K562 (cell line): Measurements from ENCODE around the gene PIP4K2C. TPM values are rescaled to one million over a fixed set of nuclear protein-coding genes. Genes with fewer than 3 reads are reported as not detected.
A peak's percentile ranks its signal among the peaks of the same experiment; 100 is the strongest.

ENCODE experiments used
- ATAC-seq: fragments of 200-7000 bp; cut with Tn5 transposase; 3 replicates; pipeline ENCODE4 v1.9.1; 2020; ENCODE audit warnings: moderate library complexity
- BruUV-seq: library from RNA; stranded (reverse); fragments of 400-500 nt; replicated peaks from 2 replicates; lab custom pipeline; 2021; lab: Mats Ljungman, UMichigan
- CTCF ChIA-PET: fragments of 300-600 bp; formaldehyde crosslinking; extraction: SDS; loops from one replicate; lab custom pipeline; 2021; ENCODE audit warnings: low intra/inter-chr PET ratio; lab: Yijun Ruan, JAX
- POLR2A ChIA-PET: fragments of 300-600, 350-650 bp; sonication (Branson Sonifier 250); formaldehyde crosslinking; extraction: SDS; loops from one replicate; lab custom pipeline; 2021; ENCODE audit warnings: antibody characterized with exemption, inconsistent platforms; lab: Yijun Ruan, JAX
- DNase-seq, 4 experiments: peaks; one replicate each; pipeline versions ENCODE4 v3.0.0 to v3.0.0-alpha.2; 2011 to 2018; ENCODE audit warnings: low spot score in 3 of 4, mixed read lengths in 3 of 4; ENCODE audit errors: extremely low read depth in 1 of 4
- FAIRE-seq: peaks from 2 replicates; lab custom pipeline; 2011; peaks lifted over from hg19 to GRCh38; lab: Jason Lieb, UNC
- H2AFZ ChIP-seq: 2 replicates; pipeline ENCODE4 v1.6.0; 2011; ENCODE audit warnings: low read depth, low read length, control low read depth, inconsistent platforms
- H3K27ac ChIP-seq: fragments of 200-600 bp; 3 replicates; pipeline ENCODE4 v1.8.0; 2011; ENCODE audit warnings: low read depth, mild to moderate bottlenecking, control low read depth, inconsistent platforms, low read length, moderate library complexity, mixed read lengths; ENCODE audit errors: extremely low read depth
- H3K27me3 ChIP-seq, 2 experiments: fragments of 300-600 bp in 1 of 2; 2 replicates in 1 of 2; 3 replicates in 1 of 2; pipeline versions ENCODE4 v1.6.0 to v1.8.0; 2011; ENCODE audit warnings: inconsistent platforms in 2 of 2, low read length in 2 of 2, mild to moderate bottlenecking in 1 of 2, mixed read lengths in 1 of 2, moderate library complexity in 1 of 2; ENCODE audit not compliant: control insufficient read depth in 2 of 2, insufficient read depth in 2 of 2
- H3K36me3 ChIP-seq: fragments of 300-600 bp; 3 replicates; pipeline ENCODE4 v1.8.0; 2011; ENCODE audit warnings: mild to moderate bottlenecking, low read length, inconsistent platforms; ENCODE audit not compliant: control insufficient read depth, insufficient read depth
- H3K4me1 ChIP-seq, 2 experiments: fragments of 200-600 bp in 1 of 2; replicated peaks in 1 of 2; 2 replicates in 1 of 2; 3 replicates in 1 of 2; pipeline versions ENCODE4 v1.5.1 to v1.8.0; 2011; ENCODE audit warnings: inconsistent platforms in 2 of 2, low read length in 2 of 2, mild to moderate bottlenecking in 1 of 2, mixed read lengths in 1 of 2, moderate library complexity in 1 of 2; ENCODE audit not compliant: control insufficient read depth in 2 of 2, insufficient read depth in 2 of 2
- H3K4me2 ChIP-seq: 2 replicates; pipeline ENCODE4 v1.6.1; 2011; ENCODE audit warnings: low read length, control low read depth, inconsistent platforms, mixed read lengths; ENCODE audit not compliant: insufficient read depth
- H3K4me3 ChIP-seq: fragments of 200-600 bp; sonication (generic), shearing (Covaris generic); 2 replicates; pipeline ENCODE4 v1.5.1; 2016; ENCODE audit warnings: control low read depth, inconsistent platforms
- H3K79me2 ChIP-seq: fragments of 200-600 bp; 3 replicates; pipeline ENCODE4 v1.8.0; 2011; ENCODE audit warnings: low read length, inconsistent platforms; ENCODE audit not compliant: control insufficient read depth, insufficient read depth
- H3K9ac ChIP-seq, 2 experiments: 2 replicates each; pipeline versions ENCODE4 v1.6.0 to v1.6.1; 2011; ENCODE audit warnings: low read depth in 2 of 2, low read length in 2 of 2, control low read depth in 1 of 2, inconsistent platforms in 1 of 2, mild to moderate bottlenecking in 1 of 2, mixed read lengths in 1 of 2; ENCODE audit not compliant: insufficient read depth in 1 of 2
- H3K9me1 ChIP-seq: one replicate; pipeline ENCODE4 v1.6.0; 2011; ENCODE audit warnings: inconsistent platforms, mild to moderate bottlenecking, low read length, moderate library complexity; ENCODE audit not compliant: control insufficient read depth, insufficient read depth
- H3K9me3 ChIP-seq: replicated peaks from 2 replicates; pipeline ENCODE4 v1.5.1; 2011; ENCODE audit warnings: low read depth, low read length, inconsistent platforms; ENCODE audit not compliant: control insufficient read depth, insufficient read depth
- H4K20me1 ChIP-seq: replicated peaks from 2 replicates; pipeline ENCODE4 v1.6.1; 2011; ENCODE audit warnings: low read length, inconsistent platforms, mixed read lengths; ENCODE audit not compliant: control insufficient read depth, insufficient read depth
- ARID2 ChIP-seq: fragments of 450-650 bp; IDR thresholded peaks from 2 replicates; pipeline ENCODE4 v1.6.1; 2017; ENCODE audit warnings: antibody characterized with exemption, mild to moderate bottlenecking
- ARNT ChIP-seq, 2 experiments: fragments of 450-650 bp; IDR thresholded peaks; 2 replicates each; pipeline ENCODE4 v1.6.1; 2016; ENCODE audit warnings: mild to moderate bottlenecking in 1 of 2
- BRD4 ChIP-seq: fragments of 200-600 bp; sonication (generic); IDR thresholded peaks from 2 replicates; pipeline ENCODE4 v1.6.1; 2017; ENCODE audit warnings: inconsistent platforms
- ELF2 ChIP-seq: fragments of 250-450 bp; sonication (Bioruptor Pico); IDR thresholded peaks from 2 replicates; pipeline ENCODE4 v1.5.0; 2021; ENCODE audit warnings: mild to moderate bottlenecking
- IFI16 ChIP-seq: fragments of 250-450 bp; sonication (Bioruptor Pico); IDR thresholded peaks from 2 replicates; pipeline ENCODE4 v2.1.2; 2022; ENCODE audit warnings: mild to moderate bottlenecking, inconsistent platforms
- IRF2 ChIP-seq: sonication (generic); formaldehyde crosslinking; IDR thresholded peaks from 2 replicates; pipeline ENCODE4 v1.8.1; 2022; ENCODE audit warnings: mild to moderate bottlenecking, missing genetic modification reagents
- MCM7 ChIP-seq, 2 experiments: fragments of 450-650 bp; IDR thresholded peaks; 2 replicates each; pipeline ENCODE4 v1.6.1; 2016 to 2018
- NBN ChIP-seq: fragments of 450-650 bp; IDR thresholded peaks from 2 replicates; pipeline ENCODE4 v1.6.1; 2016; ENCODE audit warnings: low read depth, mild to moderate bottlenecking
- NELFE ChIP-seq: IDR thresholded peaks from 2 replicates; pipeline ENCODE4 v1.6.1; 2011; ENCODE audit warnings: mild to moderate bottlenecking; ENCODE audit not compliant: insufficient read depth, insufficient read length
- POLR2AphosphoS2 ChIP-seq: IDR thresholded peaks from 2 replicates; pipeline ENCODE4 v1.6.1; 2012; ENCODE audit warnings: low read length, improper control_type of control experiment
- PPARD ChIP-seq: fragments of 250-450 bp; sonication (Bioruptor Pico); IDR thresholded peaks from 2 replicates; pipeline ENCODE4 v1.8.0; 2022; ENCODE audit warnings: inconsistent platforms, mild to moderate bottlenecking, moderate library complexity
- RHOXF2B ChIP-seq: fragments of 250-450 bp; sonication (Bioruptor Pico); conservative IDR thresholded peaks from 2 replicates; pipeline ENCODE4 v1.5.1; 2021
- ZKSCAN3 ChIP-seq: fragments of 250-450 bp; sonication (Bioruptor Pico); IDR thresholded peaks from 2 replicates; pipeline ENCODE4 v1.4.0; 2020
- ZNF124 ChIP-seq: sonication (generic); formaldehyde crosslinking; IDR thresholded peaks from 2 replicates; pipeline ENCODE4 v1.8.1; 2022; ENCODE audit warnings: missing genetic modification reagents
- ZNF311 ChIP-seq: fragments of 250-450 bp; sonication (Bioruptor Pico); IDR thresholded peaks from 2 replicates; pipeline ENCODE4 v1.4.0; 2020; ENCODE audit warnings: mild to moderate bottlenecking, moderate library complexity
- ZNF75A ChIP-seq: fragments of 450-650 bp; formaldehyde crosslinking; IDR thresholded peaks from 2 replicates; pipeline ENCODE4 v1.4.0; 2020; ENCODE audit warnings: mild to moderate bottlenecking
- WGBS: fragments of 100-300 bp; shearing (Covaris generic); methylation state at CpG from one replicate; pipeline ENCODE4 v1.1.6; 2016; ENCODE audit warnings: low coverage, mixed read lengths; ENCODE audit not compliant: insufficient coverage; ENCODE audit errors: missing lambda C conversion rate; 5-methylcytosine and 5-hydroxymethylcytosine counted together
- in situ Hi-C: fragments of 300-500 bp; cut with MboI; formaldehyde crosslinking; loops from 4 replicates; pipeline ENCODE4 v1.15.0; 2018; ENCODE audit warnings: inconsistent platforms, mixed read lengths
- intact Hi-C: fragments of 100-400 bp; cut with micrococcal nuclease; formaldehyde crosslinking; loops from 2 replicates; pipeline ENCODE4 v1.14.2; 2022
- polyA plus RNA-seq, 8 experiments: library from polyadenylated mRNA; depleted of rRNA in 4 of 8; stranded (reverse) in 5 of 8; unstranded in 3 of 8; fragments of >200 nt; fragmentation: Nextera tagmentation in 2 of 8; fragmentation: Illumina TruSeq in 1 of 8; extraction: Ambion mirVana in 2 of 8; extraction: Trizol in 1 of 8; gene quantifications; 2 replicates each; pipeline versions ENCODE4 v1.2.1 to v1.2.3, GENCODE V29; 2011 to 2014; ENCODE audit warnings: inconsistent platforms in 1 of 8, missing spikeins in 1 of 8
- total RNA-seq, 7 experiments: library from RNA; depleted of rRNA in 6 of 7; stranded (reverse); fragments of >200 nt in 6 of 7; fragmentation: Illumina TruSeq in 2 of 7; extraction: Trizol in 2 of 7; gene quantifications; 2 replicates each; pipeline versions ENCODE4 v1.2.1 to v1.2.3, GENCODE V29; 2011 to 2021; ENCODE audit warnings: low replicate concordance in 1 of 7
- TF ChIP-seq, protein P1 (sequence below): fragments of 450-650 bp; IDR thresholded peaks from 2 replicates; pipeline ENCODE4 v1.6.1; 2016; ENCODE audit warnings: missing biosample characterization, missing genetic modification characterization
- TF ChIP-seq, protein P2 (sequence below): fragments of 200-800 bp; sonication (Bioruptor generic); IDR thresholded peaks from 2 replicates; pipeline ENCODE4 v1.6.1; 2017; ENCODE audit warnings: missing genetic modification characterization, missing compliant biosample characterization
- TF ChIP-seq, protein P3 (sequence below): fragments of 450-650 bp; IDR thresholded peaks from one replicate; pipeline ENCODE4 v1.6.1; 2018; ENCODE audit warnings: mild to moderate bottlenecking, moderate library complexity; ENCODE audit not compliant: partially characterized antibody
- TF ChIP-seq, protein P4 (sequence below): fragments of 250-450 bp; sonication (Bioruptor Pico); IDR thresholded peaks from 2 replicates; pipeline ENCODE4 v1.4.0; 2020

Gene PIP4K2C
- total and polyA plus RNA-seq, 9 of the 15 experiments (the other 6 are each of a cell fraction or from before 2014, with no cell fraction given), result 9.0 to 41.4 (median 18.3) TPM

DNA sequence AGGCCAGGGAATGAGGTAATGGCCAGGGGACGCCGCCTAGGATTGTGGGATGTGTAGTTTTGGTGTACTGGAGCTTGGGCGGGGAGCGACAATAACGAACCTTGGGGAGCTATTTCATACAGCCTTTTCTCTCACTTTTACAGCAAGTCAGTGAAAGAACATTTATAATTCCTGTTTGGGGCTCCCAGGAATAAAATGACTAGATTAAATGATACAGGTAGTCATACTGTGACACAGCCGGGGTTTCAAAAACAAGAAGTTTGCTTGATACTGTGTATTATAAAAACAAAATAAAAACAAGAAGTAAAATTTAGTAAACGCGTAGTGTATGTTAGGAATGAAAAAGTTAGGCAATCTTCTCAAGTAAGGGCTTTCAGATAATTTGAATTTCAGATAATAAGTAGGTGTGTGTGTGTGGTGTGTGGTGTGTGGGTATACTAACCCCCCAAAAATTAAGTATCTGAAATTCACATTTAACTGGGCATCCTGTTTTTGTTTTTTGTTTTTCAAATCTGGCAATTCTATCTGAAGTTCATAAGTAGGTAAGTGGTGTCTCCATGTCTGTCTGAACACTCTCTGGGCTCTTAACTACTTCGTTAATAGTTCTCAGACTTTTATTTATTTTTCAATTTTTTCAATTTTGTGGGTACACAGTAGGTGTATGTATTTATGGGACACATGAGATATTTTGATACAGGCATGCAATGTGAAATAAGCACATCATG lies 43.5 kb upstream of the PIP4K2C start:
- Histone ChIP-seq H2AFZ (peak overlapping the region; percentile 85), H3K27me3 (no peaks in the 10 kb centered on the region), H3K4me3 (peak overlapping the region; percentile 93; the same call in 1 of the 2 replicates), H3K9ac (peak overlapping the region; percentile 94 to 98), H4K20me1 (no peaks in the 10 kb centered on the region), H3K9me1 (no peaks in the 10 kb centered on the region), H3K4me2 (peak overlapping the region; percentile 97), H3K36me3 (peaks cover 33% of the 10 kb centered on the region), H3K4me1 (peaks cover 44 to 55% of the 10 kb centered on the region in 2 experiments), H3K27ac (peak overlapping the region; percentile 84), H3K79me2 (peaks cover 61% of the 10 kb centered on the region), H3K9me3 (no peaks in the 10 kb centered on the region)
- no TSS peak for BruUV-seq
- DNase-seq, result no peak
- in situ Hi-C loops, result no loop called here
- POLR2A ChIA-PET, result interaction anchor here (0.9 to 4.4 kb wide), 12 partner anchors 9 to 188 kb away, joined by 3 to 53 read pairs (median 6); partner anchors contain the start of gene DDIT3
- 6% methylated on average over 7 of the region's 9 CpGs for WGBS
- CTCF ChIA-PET, result no interaction called here
- intact Hi-C loops, result loop anchor here (1.0 kb wide), 1 partner anchor 25 kb away; the partner anchor contains the start of gene MBD6
- no peak for ATAC-seq
- FAIRE-seq, result no peak
- TF ChIP-seq ARID2 (no peak), ZNF311 (CRISPR knock-in tag) (no peak), ZNF75A (CRISPR knock-in tag) (no peak), ARNT (IDR thresholded peaks at IDR 0.05) (0 out of 4 replicates have a peak, but pooled peaks of 1 of the 2 experiments have one; percentile 47), MCM7 (IDR thresholded peaks at IDR 0.05) (no peak), POLR2AphosphoS2 (no peak), NBN (0 out of 2 replicates have a peak, but pooled peaks have one; percentile 22), ZNF124 (CRISPR knock-in tag) (no peak), ZKSCAN3 (CRISPR knock-in tag) (no peak), ELF2 (peak; percentile 62; the same call in 1 of the 2 replicates), IFI16 (CRISPR knock-in tag) (no peak), RHOXF2B (no peak), NELFE (no peak), IRF2 (no peak), PPARD (no peak), BRD4 (no peak)
- TF ChIP-seq, protein P1, sequence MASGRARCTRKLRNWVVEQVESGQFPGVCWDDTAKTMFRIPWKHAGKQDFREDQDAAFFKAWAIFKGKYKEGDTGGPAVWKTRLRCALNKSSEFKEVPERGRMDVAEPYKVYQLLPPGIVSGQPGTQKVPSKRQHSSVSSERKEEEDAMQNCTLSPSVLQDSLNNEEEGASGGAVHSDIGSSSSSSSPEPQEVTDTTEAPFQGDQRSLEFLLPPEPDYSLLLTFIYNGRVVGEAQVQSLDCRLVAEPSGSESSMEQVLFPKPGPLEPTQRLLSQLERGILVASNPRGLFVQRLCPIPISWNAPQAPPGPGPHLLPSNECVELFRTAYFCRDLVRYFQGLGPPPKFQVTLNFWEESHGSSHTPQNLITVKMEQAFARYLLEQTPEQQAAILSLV (tag), result no peak
- TF ChIP-seq, protein P2, sequence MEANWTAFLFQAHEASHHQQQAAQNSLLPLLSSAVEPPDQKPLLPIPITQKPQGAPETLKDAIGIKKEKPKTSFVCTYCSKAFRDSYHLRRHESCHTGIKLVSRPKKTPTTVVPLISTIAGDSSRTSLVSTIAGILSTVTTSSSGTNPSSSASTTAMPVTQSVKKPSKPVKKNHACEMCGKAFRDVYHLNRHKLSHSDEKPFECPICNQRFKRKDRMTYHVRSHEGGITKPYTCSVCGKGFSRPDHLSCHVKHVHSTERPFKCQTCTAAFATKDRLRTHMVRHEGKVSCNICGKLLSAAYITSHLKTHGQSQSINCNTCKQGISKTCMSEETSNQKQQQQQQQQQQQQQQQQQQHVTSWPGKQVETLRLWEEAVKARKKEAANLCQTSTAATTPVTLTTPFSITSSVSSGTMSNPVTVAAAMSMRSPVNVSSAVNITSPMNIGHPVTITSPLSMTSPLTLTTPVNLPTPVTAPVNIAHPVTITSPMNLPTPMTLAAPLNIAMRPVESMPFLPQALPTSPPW (CRISPR knock-in tag), result peak; percentile 51
- TF ChIP-seq, protein P3, sequence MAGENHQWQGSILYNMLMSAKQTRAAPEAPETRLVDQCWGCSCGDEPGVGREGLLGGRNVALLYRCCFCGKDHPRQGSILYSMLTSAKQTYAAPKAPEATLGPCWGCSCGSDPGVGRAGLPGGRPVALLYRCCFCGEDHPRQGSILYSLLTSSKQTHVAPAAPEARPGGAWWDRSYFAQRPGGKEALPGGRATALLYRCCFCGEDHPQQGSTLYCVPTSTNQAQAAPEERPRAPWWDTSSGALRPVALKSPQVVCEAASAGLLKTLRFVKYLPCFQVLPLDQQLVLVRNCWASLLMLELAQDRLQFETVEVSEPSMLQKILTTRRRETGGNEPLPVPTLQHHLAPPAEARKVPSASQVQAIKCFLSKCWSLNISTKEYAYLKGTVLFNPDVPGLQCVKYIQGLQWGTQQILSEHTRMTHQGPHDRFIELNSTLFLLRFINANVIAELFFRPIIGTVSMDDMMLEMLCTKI, result no peak
- TF ChIP-seq, protein P4, sequence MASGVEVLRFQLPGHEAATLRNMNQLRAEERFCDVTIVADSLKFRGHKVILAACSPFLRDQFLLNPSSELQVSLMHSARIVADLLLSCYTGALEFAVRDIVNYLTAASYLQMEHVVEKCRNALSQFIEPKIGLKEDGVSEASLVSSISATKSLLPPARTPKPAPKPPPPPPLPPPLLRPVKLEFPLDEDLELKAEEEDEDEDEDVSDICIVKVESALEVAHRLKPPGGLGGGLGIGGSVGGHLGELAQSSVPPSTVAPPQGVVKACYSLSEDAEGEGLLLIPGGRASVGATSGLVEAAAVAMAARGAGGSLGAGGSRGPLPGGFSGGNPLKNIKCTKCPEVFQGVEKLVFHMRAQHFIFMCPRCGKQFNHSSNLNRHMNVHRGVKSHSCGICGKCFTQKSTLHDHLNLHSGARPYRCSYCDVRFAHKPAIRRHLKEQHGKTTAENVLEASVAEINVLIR (CRISPR knock-in tag), result peak; percentile 80
